Lower leg skin (tissue), 4 donors: ENCODE data around the gene TNIK. TPM values are rescaled to one million over a fixed set of nuclear protein-coding genes. Genes with fewer than 3 reads are reported as not detected.

Experiments used
- DNase-seq, 2 donors: peaks; one replicate each; pipeline ENCODE4 v3.0.0-alpha.2; 2019; ENCODE audit warnings: low spot score in 2 of 2
- H3K4me3 ChIP-seq: fragments of 200-600 bp; sonication (generic); 2 replicates; pipeline ENCODE4 v1.5.1; 2017; ENCODE audit warnings: mild to moderate bottlenecking, low read depth; ENCODE audit not compliant: poor library complexity, severe bottlenecking
- CTCF ChIP-seq, 3 donors: fragments of 450-650 bp; IDR thresholded peaks; one replicate each; pipeline ENCODE4 v1.5.1; 2016; ENCODE audit warnings: antibody characterized with exemption in 3 of 3, mild to moderate bottlenecking in 3 of 3, moderate library complexity in 2 of 3
- POLR2A ChIP-seq, 2 donors: fragments of 450-650 bp; IDR thresholded peaks; one replicate each; pipeline ENCODE4 v1.6.1; 2016 to 2017; ENCODE audit warnings: antibody characterized with exemption in 2 of 2, mild to moderate bottlenecking in 1 of 2, moderate library complexity in 1 of 2
- WGBS, 2 donors: methylation state at CpG; one replicate each; pipeline ENCODE4 v1.1.5; 2018; 5-methylcytosine and 5-hydroxymethylcytosine counted together
- intact Hi-C: fragments of 100-400 bp; cut with DNase I; formaldehyde crosslinking; loops from one replicate; pipeline ENCODE4 v1.15.0; 2023; ENCODE audit warnings: low total_unique reads
- total RNA-seq, 4 donors: library from RNA; depleted of rRNA; stranded (reverse); fragments of >200 nt; gene quantifications; one replicate each; pipeline ENCODE4 v1.1.0, GENCODE V29; 2016

The TNIK gene
- total RNA-seq, 4 donors from 2014 or later: 0.72 to 4.7 (median 2.4) TPM

- no peak for DNase-seq
- H3K4me3 ChIP-seq: no peak overlapping the region
- intact Hi-C loops: no loop called here
- no peak for TF ChIP-seq POLR2A (IDR thresholded peaks at IDR 0.05)
- TF ChIP-seq CTCF (IDR thresholded peaks at IDR 0.05): no peak
- 48 to 56% methylated on average over 1 of the region's 1 CpG for WGBS, 2 donors
Measured at GRCh38 chr3:171401432-171401831, 58.8 kb downstream of the TNIK start.

GRCh38 chr3:171399842-171400241, 60.4 kb downstream of the TNIK start:
- 81 to 89% methylated on average over 2 of the region's 2 CpGs for WGBS, 2 donors
- no peak for TF ChIP-seq POLR2A (IDR thresholded peaks at IDR 0.05)
- TF ChIP-seq CTCF (IDR thresholded peaks at IDR 0.05): no peak
- DNase-seq: no peak
- H3K4me3 ChIP-seq: no peak overlapping the region
- intact Hi-C loops: no loop called here

- H3K4me3 ChIP-seq: no peak overlapping the region
- WGBS, 2 donors: 96 to 97% methylated on average over 2 of the region's 2 CpGs
- no peak for DNase-seq
- intact Hi-C loops: no loop called here
- TF ChIP-seq CTCF (IDR thresholded peaks at IDR 0.05): no peak
Measured at GRCh38 chr3:171398343-171398742, 61.9 kb downstream of the TNIK start.

- no peak for TF ChIP-seq CTCF (IDR thresholded peaks at IDR 0.05)
- TF ChIP-seq POLR2A (IDR thresholded peaks at IDR 0.05): no peak
- intact Hi-C loops: no loop called here
- no peak overlapping the region for H3K4me3 ChIP-seq
- WGBS, 2 donors: 82 to 83% methylated on average over 3 of the region's 3 CpGs
- no peak for DNase-seq
Measured at GRCh38 chr3:171397089-171397488, 63.1 kb downstream of the TNIK start.

GRCh38 chr3:171396048-171396447, 64.2 kb downstream of the TNIK start:
- TF ChIP-seq CTCF (IDR thresholded peaks at IDR 0.05) (no peak), POLR2A (IDR thresholded peaks at IDR 0.05) (no peak)
- no peak overlapping the region for H3K4me3 ChIP-seq
- 79 to 87% methylated on average over 3 of the region's 3 CpGs for WGBS, 2 donors
- DNase-seq: no peak
- intact Hi-C loops: no loop called here

- intact Hi-C loops: no loop called here
- 63 to 66% methylated on average over 7 of the region's 7 CpGs for WGBS, 2 donors
Measured at GRCh38 chr3:171393032-171393744, 67.0 kb downstream of the TNIK start.

More at GRCh38 chr3:171393032-171393744, 67.0 kb downstream of the TNIK start:
- DNase-seq: no peak
- TF ChIP-seq POLR2A (IDR thresholded peaks at IDR 0.05): no peak
- TF ChIP-seq CTCF (IDR thresholded peaks at IDR 0.05): no peak
- H3K4me3 ChIP-seq: no peak overlapping the region
